RWPE1 (cell line): ENCODE measurements around the gene EFNA4.

Experiments used
- CTCF ChIA-PET: fragments of 350-600 bp; sonication (Branson Sonifier 250); formaldehyde crosslinking; extraction: SDS; loops from one replicate; lab custom pipeline; 2021; lab: Yijun Ruan, JAX
- POLR2A ChIA-PET: fragments of 400-600 bp; formaldehyde crosslinking; extraction: SDS; loops from one replicate; lab custom pipeline; 2020; ENCODE audit warnings: antibody characterized with exemption; ENCODE audit not compliant: low non-redundant PET; lab: Yijun Ruan, JAX
- DNase-seq: peaks from one replicate; pipeline ENCODE4 v3.0.0; 2012; ENCODE audit warnings: low spot score
- H3K27ac ChIP-seq: fragments of 450-650 bp; 2 replicates; pipeline ENCODE4 v1.5.1; 2017
- TF ChIP-seq, protein P1 (sequence below): fragments of 450-650 bp; conservative IDR thresholded peaks from 2 replicates; pipeline ENCODE4 v1.5.1; 2017; ENCODE audit warnings: low read depth, mild to moderate bottlenecking

EFNA4 gene

DNA sequence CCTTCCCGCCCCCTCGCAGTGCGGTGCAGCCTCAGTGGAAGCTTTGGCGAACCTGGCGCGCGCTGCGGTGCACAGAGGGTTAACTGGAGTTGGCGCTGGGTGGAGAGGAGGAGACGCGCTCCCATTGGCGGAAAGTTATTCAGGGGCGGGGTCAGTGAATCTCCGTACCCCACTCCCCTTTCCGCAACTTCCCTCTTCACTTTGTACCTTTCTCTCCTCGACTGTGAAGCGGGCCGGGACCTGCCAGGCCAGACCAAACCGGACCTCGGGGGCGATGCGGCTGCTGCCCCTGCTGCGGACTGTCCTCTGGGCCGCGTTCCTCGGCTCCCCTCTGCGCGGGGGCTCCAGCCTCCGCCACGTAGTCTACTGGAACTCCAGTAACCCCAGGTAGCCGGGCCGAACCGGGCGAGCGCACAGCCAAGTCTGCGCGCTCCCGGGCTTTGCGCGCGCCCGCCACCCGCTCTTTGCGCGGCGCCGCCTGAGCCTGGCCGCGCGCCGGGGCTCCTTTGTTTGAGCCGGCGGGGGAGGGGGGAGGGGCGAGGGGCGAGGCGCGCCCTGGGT lies at the start of gene EFNA4:
Gene EFNA4, plus strand, starts transcription at position 191 of the 561 bp plus-strand sequence. Its CDS starts 84 bp downstream, at position 275.
- DNase-seq: peak; percentile 92
- ChIA-PET POLR2A (no interaction called here), CTCF (interaction anchor here (0.6 to 2.0 kb wide), 6 partner anchors 17 to 59 kb away, joined by 3 to 5 read pairs (median 4); no protein-coding TSS in a partner anchor)
- TF ChIP-seq, protein P1, sequence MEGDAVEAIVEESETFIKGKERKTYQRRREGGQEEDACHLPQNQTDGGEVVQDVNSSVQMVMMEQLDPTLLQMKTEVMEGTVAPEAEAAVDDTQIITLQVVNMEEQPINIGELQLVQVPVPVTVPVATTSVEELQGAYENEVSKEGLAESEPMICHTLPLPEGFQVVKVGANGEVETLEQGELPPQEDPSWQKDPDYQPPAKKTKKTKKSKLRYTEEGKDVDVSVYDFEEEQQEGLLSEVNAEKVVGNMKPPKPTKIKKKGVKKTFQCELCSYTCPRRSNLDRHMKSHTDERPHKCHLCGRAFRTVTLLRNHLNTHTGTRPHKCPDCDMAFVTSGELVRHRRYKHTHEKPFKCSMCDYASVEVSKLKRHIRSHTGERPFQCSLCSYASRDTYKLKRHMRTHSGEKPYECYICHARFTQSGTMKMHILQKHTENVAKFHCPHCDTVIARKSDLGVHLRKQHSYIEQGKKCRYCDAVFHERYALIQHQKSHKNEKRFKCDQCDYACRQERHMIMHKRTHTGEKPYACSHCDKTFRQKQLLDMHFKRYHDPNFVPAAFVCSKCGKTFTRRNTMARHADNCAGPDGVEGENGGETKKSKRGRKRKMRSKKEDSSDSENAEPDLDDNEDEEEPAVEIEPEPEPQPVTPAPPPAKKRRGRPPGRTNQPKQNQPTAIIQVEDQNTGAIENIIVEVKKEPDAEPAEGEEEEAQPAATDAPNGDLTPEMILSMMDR: no peak
- peak within 1 kb of the TSS; percentile 92 for H3K27ac ChIP-seq

GRCh38 chr1:155014709-155015508 lies 48.6 kb upstream of the EFNA4 start:
- CTCF ChIA-PET: interaction anchor here (1.0 to 1.5 kb wide), 2 partner anchors 15 to 19 kb away, joined by 3 read pairs; no protein-coding TSS in a partner anchor
- TF ChIP-seq, protein P1: no peak

DNA sequence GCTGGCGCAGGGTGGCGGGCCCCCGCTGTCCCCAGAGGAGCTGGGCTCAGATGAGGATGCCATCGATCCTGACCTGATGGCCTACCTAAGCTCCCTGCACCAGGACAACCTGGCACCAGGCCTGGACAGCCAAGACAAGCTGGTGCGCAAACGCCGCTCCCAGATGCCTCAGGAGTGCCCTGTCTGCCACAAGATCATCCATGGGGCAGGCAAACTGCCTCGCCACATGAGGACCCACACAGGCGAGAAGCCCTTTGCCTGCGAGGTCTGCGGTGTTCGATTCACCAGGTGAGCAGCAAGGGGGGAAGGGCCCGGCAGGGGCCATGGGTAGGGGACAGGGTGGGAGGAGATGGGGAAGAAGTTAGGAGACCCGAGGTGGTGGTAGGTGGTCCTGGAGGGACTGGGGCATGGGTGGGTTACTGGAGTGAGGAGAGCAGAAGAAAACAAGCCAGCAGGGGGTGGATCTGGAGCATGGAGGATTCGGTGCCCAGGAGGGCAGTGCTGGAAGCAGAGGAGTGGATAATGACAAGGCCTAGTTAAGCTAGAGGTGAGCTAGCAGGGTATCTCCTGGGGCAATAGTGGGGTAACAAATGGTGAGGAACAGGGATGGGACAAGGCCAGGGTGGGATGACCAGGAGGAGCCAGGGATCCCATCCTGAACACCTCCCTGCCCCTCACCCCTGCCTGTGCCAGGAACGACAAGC lies 47.9 kb upstream of the EFNA4 start:
- ChIA-PET CTCF (interaction anchor here (1.0 to 2.7 kb wide), 3 partner anchors 12 to 19 kb away, joined by 3 to 26 read pairs (median 3); partner anchors contain the start of gene ZBTB7B), POLR2A (no interaction called here)
- no peak for DNase-seq
- TF ChIP-seq, protein P1: no peak
- H3K27ac ChIP-seq: peak overlapping the region; percentile 100

More at GRCh38 chr1:155014709-155015508, 48.6 kb upstream of the EFNA4 start:
- DNase-seq: no peak
- peak overlapping the region; percentile 100 for H3K27ac ChIP-seq
- POLR2A ChIA-PET: no interaction called here

DNA sequence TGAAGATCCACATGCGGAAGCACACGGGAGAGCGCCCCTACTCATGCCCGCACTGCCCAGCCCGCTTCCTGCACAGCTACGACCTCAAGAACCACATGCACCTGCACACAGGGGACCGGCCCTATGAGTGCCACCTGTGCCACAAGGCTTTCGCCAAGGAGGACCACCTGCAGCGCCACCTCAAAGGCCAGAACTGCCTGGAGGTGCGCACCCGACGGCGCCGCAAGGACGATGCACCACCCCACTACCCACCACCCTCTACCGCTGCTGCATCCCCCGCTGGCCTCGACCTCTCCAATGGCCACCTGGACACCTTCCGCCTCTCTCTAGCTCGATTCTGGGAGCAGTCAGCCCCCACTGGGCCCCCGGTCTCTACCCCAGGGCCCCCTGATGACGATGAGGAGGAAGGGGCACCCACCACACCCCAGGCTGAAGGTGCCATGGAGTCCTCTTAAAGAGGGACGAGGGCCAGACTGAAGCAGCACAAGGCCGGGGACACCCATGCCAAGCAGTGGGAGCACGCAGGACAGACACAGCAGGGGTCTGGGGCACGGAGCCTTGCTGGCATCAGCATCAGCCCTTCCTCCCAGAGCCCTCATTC lies 47.2 kb upstream of the EFNA4 start:
- TF ChIP-seq, protein P1: no peak
- H3K27ac ChIP-seq: peak overlapping the region; percentile 100
- ChIA-PET POLR2A (no interaction called here), CTCF (interaction anchor here (0.6 to 2.7 kb wide), 3 partner anchors 13 to 29 kb away, joined by 3 to 26 read pairs (median 4); partner anchors contain the start of gene ZBTB7B)
- DNase-seq: no peak

DNA sequence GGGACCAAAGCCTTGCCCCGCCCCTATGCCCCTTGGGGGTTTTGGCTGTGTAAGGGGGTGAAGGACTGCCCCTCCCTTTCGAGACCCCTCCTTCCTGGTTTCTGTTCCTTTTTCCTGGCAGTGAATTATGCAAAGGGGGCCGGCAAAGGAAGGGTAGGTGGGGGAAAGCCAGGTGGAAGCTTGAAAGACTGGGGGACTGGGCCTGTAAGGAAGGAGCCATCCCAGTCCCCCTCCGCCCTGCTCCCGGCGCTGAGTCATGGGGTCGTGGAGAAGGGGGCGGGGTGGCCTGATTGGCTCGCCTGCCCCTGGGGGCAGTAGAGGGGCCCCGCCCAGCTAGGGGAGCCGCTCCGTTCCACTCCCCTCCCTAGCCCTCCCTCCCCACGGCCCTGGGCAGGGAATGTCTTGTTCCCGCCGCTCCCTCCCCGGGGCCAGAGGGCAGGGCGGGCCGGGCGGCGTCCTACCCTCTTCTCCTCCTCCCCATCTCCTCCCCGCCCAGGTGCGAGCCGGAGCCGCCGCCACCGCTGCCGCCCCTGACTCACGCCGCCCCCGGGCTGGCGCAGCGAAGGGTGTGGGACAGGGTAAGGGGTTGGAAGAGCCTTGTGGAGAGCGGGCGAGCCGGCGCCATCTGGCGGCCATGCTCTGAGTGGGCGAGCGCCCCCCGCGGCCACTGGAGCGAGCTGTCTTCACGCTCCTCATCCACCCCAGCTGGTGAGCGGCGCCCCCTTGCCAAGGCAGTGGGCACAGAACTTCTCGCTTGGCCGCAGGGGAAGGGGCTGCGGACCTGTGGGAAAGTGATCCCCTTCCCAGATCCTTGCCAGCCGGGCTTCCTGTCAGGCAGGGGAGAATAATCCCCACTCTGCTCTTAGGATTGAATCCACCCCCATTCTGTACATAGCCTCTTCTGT lies 46.2 kb upstream of the EFNA4 start:
- ChIA-PET CTCF (interaction anchor here (0.5 to 2.7 kb wide), 31 partner anchors 9 to 845 kb away, joined by 3 to 26 read pairs (median 4); partner anchors contain the start of genes ADAM15, CKS1B, DCST1 and DCST2), POLR2A (no interaction called here)
- peak; percentile 93 for DNase-seq
- peak overlapping the region; percentile 100 for H3K27ac ChIP-seq
- TF ChIP-seq, protein P1: peak; percentile 99
